Right cardiac atrium (tissue), 5 donors: Measurements from ENCODE around the gene NUDT14. TPM values are rescaled to one million over a fixed set of nuclear protein-coding genes. Genes with fewer than 3 reads are reported as not detected.

Source experiments
- ATAC-seq, 2 donors: fragments of 200-7000 bp; cut with Tn5 transposase; one replicate each; pipeline versions ENCODE4 v1.8.0 to v1.9.1; 2020; ENCODE audit warnings: moderate library complexity in 2 of 2, mild to moderate bottlenecking in 1 of 2
- DNase-seq, 3 donors: peaks; one replicate each; pipeline ENCODE4 v3.0.0-alpha.2; 2020
- H3K27ac ChIP-seq: one replicate; pipeline ENCODE4 v1.5.1; 2013; ENCODE audit warnings: mild to moderate bottlenecking, low read length, control low read depth, moderate library complexity
- H3K27me3 ChIP-seq: one replicate; pipeline ENCODE4 v1.6.1; 2013; ENCODE audit not compliant: control insufficient read depth, insufficient read depth
- H3K4me1 ChIP-seq: one replicate; pipeline ENCODE4 v1.6.1; 2013; ENCODE audit warnings: low read length; ENCODE audit not compliant: control insufficient read depth, insufficient read depth
- H3K4me3 ChIP-seq: one replicate; pipeline ENCODE4 v1.5.1; 2013; ENCODE audit warnings: low read length, control low read depth
- H3K9me3 ChIP-seq: one replicate; pipeline ENCODE4 v1.6.1; 2013; ENCODE audit warnings: low read length; ENCODE audit not compliant: control insufficient read depth
- WGBS: extraction: QIAGEN DNeasy Blood & Tissue Kit; methylation state at CpG from one replicate; pipeline ENCODE4 v1.1.7; 2013; 5-methylcytosine and 5-hydroxymethylcytosine counted together
- intact Hi-C, 4 donors: fragments of 100-400 bp; cut with DNase I; formaldehyde crosslinking; loops; one replicate each; pipeline versions ENCODE4 v1.11.0 to v1.14.0; 2022 to 2023
- polyA plus RNA-seq: library from polyadenylated mRNA; stranded (reverse); fragments of 200-250 nt; gene quantifications from one replicate; pipeline ENCODE4 v1.2.3, GENCODE V29; 2013
- total RNA-seq, 4 donors: library from RNA; stranded (reverse); fragmentation: NEBNext Ultra II Directional; extraction: Animal tissue kit (Norgen Biotek cat#: 25700); gene quantifications; one replicate each; pipeline ENCODE4 v1.2.1, GENCODE V29; 2021
- donor health status: healthy with polysubstance abuse.
- donor health status: DM: no; HTN: yes; CAD: no.
- donor health status: DM: no; HTN: no; CAD: no.
- donor health status: DM: no; HTN: yes; CAD: no; lungs with severe emphysema.
- donor health status: DM: yes; HTN: yes; CAD: no.

NUDT14 gene
- total and polyA plus RNA-seq, 5 donors = 23.9 to 35.5 (median 31.4) TPM

- Histone ChIP-seq H3K27me3 (no peaks in the 10 kb centered on the region), H3K4me1 (peaks cover 3% of the 10 kb centered on the region), H3K27ac (no peak overlapping the region), H3K9me3 (no peaks in the 10 kb centered on the region), H3K4me3 (no peak overlapping the region)
- ATAC-seq (no peak), DNase-seq (peak; percentile 4 to 39 (median 35))
- 83% methylated on average over 48 of the region's 48 CpGs for WGBS
- intact Hi-C loops = no loop called here
Observed at GRCh38 chr14:105155681-105156413, 25.3 kb downstream of the NUDT14 start.

GRCh38 chr14:105155071-105155651, 26.0 kb downstream of the NUDT14 start:
- 79% methylated on average over 24 of the region's 24 CpGs for WGBS
- DNase-seq (peak; percentile 6 to 42 (median 39)), ATAC-seq (no peak)
- Histone ChIP-seq H3K9me3 (no peaks in the 10 kb centered on the region), H3K27me3 (no peaks in the 10 kb centered on the region), H3K27ac (no peak overlapping the region), H3K4me3 (no peak overlapping the region), H3K4me1 (peaks cover 3% of the 10 kb centered on the region)
- intact Hi-C loops = no loop called here

- no peak overlapping the region for H3K27ac ChIP-seq
- H3K4me3 ChIP-seq = no peak overlapping the region
- WGBS = 62% methylated on average over 12 of the region's 12 CpGs
- H3K27me3 ChIP-seq = no peaks in the 10 kb centered on the region
- intact Hi-C loops = no loop called here
- H3K4me1 ChIP-seq = peaks cover 3% of the 10 kb centered on the region
- no peaks in the 10 kb centered on the region for H3K9me3 ChIP-seq
- DNase-seq (peak; percentile 19 to 60 (median 33)), ATAC-seq (peak in 1 of 2 donors; percentile 3)
Observed at GRCh38 chr14:105154476-105154871, 26.6 kb downstream of the NUDT14 start.

- Histone ChIP-seq H3K27ac (peak overlapping the region; percentile 6), H3K27me3 (no peaks in the 10 kb centered on the region), H3K9me3 (no peaks in the 10 kb centered on the region), H3K4me3 (no peak overlapping the region), H3K4me1 (peaks cover 3% of the 10 kb centered on the region)
- intact Hi-C loops = no loop called here
- DNase-seq (peak in 2 of 3 donors; percentile 48 to 55), ATAC-seq (no peak)
- 86% methylated on average over 26 of the region's 26 CpGs for WGBS
Observed at GRCh38 chr14:105153739-105154475, 27.2 kb downstream of the NUDT14 start.

GRCh38 chr14:105153331-105153731, 27.8 kb downstream of the NUDT14 start:
- H3K4me3 ChIP-seq = no peak overlapping the region
- peak; percentile 28 to 74 for ATAC-seq
- peaks cover 3% of the 10 kb centered on the region for H3K4me1 ChIP-seq
- peak; percentile 60 to 83 (median 77) for DNase-seq
- intact Hi-C loops = no loop called here
- no peaks in the 10 kb centered on the region for H3K9me3 ChIP-seq
- WGBS = 49% methylated on average over 18 of the region's 18 CpGs
- H3K27ac ChIP-seq = peak overlapping the region; percentile 25
- no peaks in the 10 kb centered on the region for H3K27me3 ChIP-seq

GRCh38 chr14:105152794-105153241, 28.3 kb downstream of the NUDT14 start:
- Histone ChIP-seq H3K4me1 (peaks cover 3% of the 10 kb centered on the region), H3K27ac (peak overlapping the region; percentile 25), H3K9me3 (no peaks in the 10 kb centered on the region), H3K27me3 (no peaks in the 10 kb centered on the region), H3K4me3 (no peak overlapping the region)
- 47% methylated on average over 14 of the region's 14 CpGs for WGBS
- peak; percentile 38 to 75 (median 61) for DNase-seq
- peak; percentile 5 to 46 for ATAC-seq
- intact Hi-C loops = no loop called here

- 69% methylated on average over 44 of the region's 44 CpGs for WGBS
- H3K27ac ChIP-seq = peak overlapping the region; percentile 22
- H3K9me3 ChIP-seq = no peaks in the 10 kb centered on the region
- no peak overlapping the region for H3K4me3 ChIP-seq
- peaks cover 3% of the 10 kb centered on the region for H3K4me1 ChIP-seq
- no peaks in the 10 kb centered on the region for H3K27me3 ChIP-seq
- peak; percentile 13 to 32 for ATAC-seq
- peak; percentile 17 to 74 (median 49) for DNase-seq
- intact Hi-C loops = no loop called here
Observed at GRCh38 chr14:105151838-105152793, 29.0 kb downstream of the NUDT14 start.

- DNase-seq (peak; percentile 11 to 54 (median 46)), ATAC-seq (no peak)
- no peaks in the 10 kb centered on the region for H3K9me3 ChIP-seq
- H3K27me3 ChIP-seq = no peaks in the 10 kb centered on the region
- intact Hi-C loops = no loop called here
- H3K4me1 ChIP-seq = peaks cover 3% of the 10 kb centered on the region
- WGBS = 89% methylated on average over 37 of the region's 37 CpGs
- H3K4me3 ChIP-seq = no peak overlapping the region
- H3K27ac ChIP-seq = no peak overlapping the region
Observed at GRCh38 chr14:105151084-105151837, 29.9 kb downstream of the NUDT14 start.

- H3K27ac ChIP-seq = no peak overlapping the region
- no peaks in the 10 kb centered on the region for H3K27me3 ChIP-seq
- H3K9me3 ChIP-seq = no peaks in the 10 kb centered on the region
- H3K4me3 ChIP-seq = no peak overlapping the region
- intact Hi-C loops = no loop called here
- no peak for ATAC-seq
- peak; percentile 10 to 45 (median 44) for DNase-seq
- WGBS = 87% methylated on average over 35 of the region's 35 CpGs
- peaks cover 3% of the 10 kb centered on the region for H3K4me1 ChIP-seq
Observed at GRCh38 chr14:105150368-105151083, 30.6 kb downstream of the NUDT14 start.
